GM20000 (cell line): ENCODE measurements around the gene RARS1.
A peak's percentile ranks its signal among the peaks of the same experiment; 100 is the strongest.

ENCODE experiments used
- DNase-seq: peaks from one replicate; pipeline ENCODE4 v3.0.0; 2012; ENCODE audit warnings: low spot score
- CTCF ChIP-seq: IDR thresholded peaks from 2 replicates; pipeline ENCODE4 v1.5.1; 2012; ENCODE audit warnings: mild to moderate bottlenecking, control low read depth; ENCODE audit errors: extremely low read depth, missing control alignments

Gene RARS1

GRCh38 chr5:168513861-168514428, 27.7 kb downstream of the RARS1 start:
- TF ChIP-seq CTCF = no peak
- no peak for DNase-seq

- no peak for TF ChIP-seq CTCF
- no peak for DNase-seq
These were observed 39.6 kb downstream of the RARS1 start for GRCh38 chr5:168525856-168526255.

GRCh38 chr5:168527756-168528295, 41.6 kb downstream of the RARS1 start:
- no peak for TF ChIP-seq CTCF
- no peak for DNase-seq

GRCh38 chr5:168528521-168529373, 42.5 kb downstream of the RARS1 start, which contains the start of gene FBLL1:
FBLL1 (plus strand) TSS chr5:168529305; CDS start chr5:168529505, 200 bp downstream.
- no peak for TF ChIP-seq CTCF
- DNase-seq = peak; percentile 65

GRCh38 chr5:168529374-168530234, 43.3 kb downstream of the RARS1 start:
- no peak for DNase-seq
- no peak for TF ChIP-seq CTCF

GRCh38 chr5:168530621-168531150, 44.4 kb downstream of the RARS1 start:
- no peak for DNase-seq
- TF ChIP-seq CTCF = no peak
